Gastrocnemius medialis (tissue), 4 donors: Measurements from ENCODE around the gene ZNF718.

Experiments used
- POLR2A ChIP-seq, 2 donors: fragments of 450-650 bp; IDR thresholded peaks; one replicate each; pipeline ENCODE4 v1.6.1; 2017; ENCODE audit warnings: antibody characterized with exemption in 2 of 2, mild to moderate bottlenecking in 2 of 2, moderate library complexity in 2 of 2
- TF ChIP-seq, protein P1 (sequence below), 5 experiments: fragments of 450-650 bp in 3 of 5; fragments of 200-600 bp in 2 of 5; sonication (generic) in 2 of 5; IDR thresholded peaks in 4 of 5; conservative IDR thresholded peaks in 1 of 5; 1 replicate in 4 of 5; 2 replicates in 1 of 5; pipeline ENCODE4 v1.5.1; 2016 to 2019; ENCODE audit warnings: antibody characterized with exemption in 5 of 5, mild to moderate bottlenecking in 3 of 5, moderate library complexity in 3 of 5

DNA sequence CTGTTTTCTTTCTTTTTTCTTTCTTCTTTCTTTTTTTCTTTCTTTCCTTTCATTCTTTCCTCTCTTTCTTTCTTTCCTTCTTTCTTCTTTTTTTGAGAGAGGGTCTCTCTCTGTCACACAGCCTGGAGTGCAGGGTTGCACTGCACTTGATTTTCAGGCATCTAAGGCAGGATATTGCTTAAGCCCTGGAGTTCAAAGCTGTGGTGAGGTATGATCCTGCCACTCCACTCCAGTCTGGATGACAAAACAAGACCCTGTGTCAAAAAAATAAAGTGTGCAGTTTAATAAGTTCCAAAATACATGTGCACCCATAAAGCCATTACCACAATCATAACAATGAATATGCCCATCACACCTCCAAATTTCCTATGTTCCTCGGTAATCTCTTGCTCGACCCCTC is 10.6 kb upstream of the ZNF718 start:
- TF ChIP-seq, protein P1, sequence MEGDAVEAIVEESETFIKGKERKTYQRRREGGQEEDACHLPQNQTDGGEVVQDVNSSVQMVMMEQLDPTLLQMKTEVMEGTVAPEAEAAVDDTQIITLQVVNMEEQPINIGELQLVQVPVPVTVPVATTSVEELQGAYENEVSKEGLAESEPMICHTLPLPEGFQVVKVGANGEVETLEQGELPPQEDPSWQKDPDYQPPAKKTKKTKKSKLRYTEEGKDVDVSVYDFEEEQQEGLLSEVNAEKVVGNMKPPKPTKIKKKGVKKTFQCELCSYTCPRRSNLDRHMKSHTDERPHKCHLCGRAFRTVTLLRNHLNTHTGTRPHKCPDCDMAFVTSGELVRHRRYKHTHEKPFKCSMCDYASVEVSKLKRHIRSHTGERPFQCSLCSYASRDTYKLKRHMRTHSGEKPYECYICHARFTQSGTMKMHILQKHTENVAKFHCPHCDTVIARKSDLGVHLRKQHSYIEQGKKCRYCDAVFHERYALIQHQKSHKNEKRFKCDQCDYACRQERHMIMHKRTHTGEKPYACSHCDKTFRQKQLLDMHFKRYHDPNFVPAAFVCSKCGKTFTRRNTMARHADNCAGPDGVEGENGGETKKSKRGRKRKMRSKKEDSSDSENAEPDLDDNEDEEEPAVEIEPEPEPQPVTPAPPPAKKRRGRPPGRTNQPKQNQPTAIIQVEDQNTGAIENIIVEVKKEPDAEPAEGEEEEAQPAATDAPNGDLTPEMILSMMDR (IDR thresholded peaks at IDR 0.05 in 4 of 5, conservative IDR thresholded peaks at IDR 0.05 in 1 of 5): no peak
- TF ChIP-seq POLR2A (IDR thresholded peaks at IDR 0.05): no peak
